Measurements from ENCODE around the gene CLEC2L.

The CLEC2L gene

DNA sequence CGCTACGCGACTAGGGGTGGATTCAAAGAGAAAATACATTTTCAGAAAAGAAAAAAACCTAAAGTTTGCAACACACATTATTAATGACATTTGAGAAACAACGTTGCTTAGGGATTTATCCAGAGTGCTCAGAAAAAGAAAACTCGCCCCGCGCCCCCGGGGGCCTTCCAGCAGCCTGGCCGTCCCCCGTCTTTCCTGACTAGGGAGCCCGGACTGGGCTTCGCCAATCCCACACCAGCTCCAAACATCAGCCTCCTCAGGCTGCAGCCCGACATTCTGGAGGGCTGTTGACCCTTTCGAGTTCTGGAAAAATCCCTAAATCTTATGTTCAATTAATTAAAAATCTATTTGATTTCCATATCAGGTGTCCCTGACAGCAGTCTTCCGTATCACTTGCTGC lies 48.6 kb downstream of the CLEC2L start:
- H3K4me1 Mint-ChIP-seq, result peaks cover 7% of the 10 kb centered on the region
- peaks cover 73% of the 10 kb centered on the region for H3K36me3 Mint-ChIP-seq (ENCODE audit: low read depth)
- TF ChIP-seq CTCF (IDR thresholded peaks at IDR 0.05; ENCODE audit: unreplicated experiment in 3 of 3), result no peak
- no peaks in the 10 kb centered on the region for H3K27me3 Mint-ChIP-seq (ENCODE audit: low read depth)
- H3K9me3 Mint-ChIP-seq, result no peaks in the 10 kb centered on the region
- no peak overlapping the region for H3K27ac Mint-ChIP-seq
- H3K4me3 Mint-ChIP-seq, result no peak overlapping the region

DNA sequence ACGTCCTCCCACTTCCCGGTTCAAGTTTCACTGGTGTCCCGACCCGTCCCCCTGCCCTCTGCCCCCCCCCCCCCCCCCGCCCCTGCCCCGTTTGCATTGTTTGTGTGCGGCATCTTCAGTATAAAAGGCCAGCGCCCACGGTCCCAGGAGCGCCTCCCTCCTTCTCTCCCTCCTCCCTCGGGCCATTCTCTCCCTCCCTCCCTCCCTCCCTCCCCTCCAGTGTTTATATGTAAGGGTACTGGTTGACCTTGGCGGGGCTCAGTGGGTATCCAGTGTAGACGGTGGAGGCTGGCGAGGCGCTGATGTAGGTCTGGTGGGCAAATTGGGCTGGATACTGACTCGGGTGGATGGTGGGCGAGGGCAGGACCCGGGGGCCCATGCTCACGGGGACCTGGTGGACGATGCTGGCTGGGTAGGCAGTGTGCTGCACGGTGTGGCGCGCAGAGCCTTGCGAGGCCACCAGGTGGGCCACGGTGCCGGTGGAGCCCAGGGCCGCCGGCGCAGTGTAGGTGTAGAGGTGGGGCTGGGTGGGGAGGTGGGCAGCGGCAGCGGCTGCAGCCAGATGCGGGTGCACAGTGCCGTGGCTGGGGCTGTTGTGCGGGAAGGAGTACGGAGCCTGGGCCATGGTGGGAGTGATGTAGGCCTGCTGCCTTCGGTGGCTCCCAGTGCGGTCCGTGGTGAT lies 49.4 kb downstream of the CLEC2L start:
- Mint-ChIP-seq H3K9me3 (no peaks in the 10 kb centered on the region), H3K27ac (no peak overlapping the region)

GRCh38 chr7:139573871-139574270 lies 50.4 kb downstream of the CLEC2L start:
- Mint-ChIP-seq H3K27ac (no peak overlapping the region), H3K4me1 (peaks cover 7% of the 10 kb centered on the region), H3K36me3 (ENCODE audit: low read depth) (peaks cover 73% of the 10 kb centered on the region), H3K27me3 (ENCODE audit: low read depth) (no peaks in the 10 kb centered on the region), H3K4me3 (no peak overlapping the region), H3K9me3 (no peaks in the 10 kb centered on the region)
- no peak for TF ChIP-seq CTCF (IDR thresholded peaks at IDR 0.05; ENCODE audit: unreplicated experiment in 3 of 3)

More for the DNA sequence above, 49.4 kb downstream of the CLEC2L start:
- Mint-ChIP-seq H3K4me1 (peaks cover 7% of the 10 kb centered on the region), H3K4me3 (no peak overlapping the region), H3K36me3 (ENCODE audit: low read depth) (peaks cover 74% of the 10 kb centered on the region), H3K27me3 (ENCODE audit: low read depth) (no peaks in the 10 kb centered on the region)
- no peak for TF ChIP-seq CTCF (IDR thresholded peaks at IDR 0.05; ENCODE audit: unreplicated experiment in 3 of 3)

DNA sequence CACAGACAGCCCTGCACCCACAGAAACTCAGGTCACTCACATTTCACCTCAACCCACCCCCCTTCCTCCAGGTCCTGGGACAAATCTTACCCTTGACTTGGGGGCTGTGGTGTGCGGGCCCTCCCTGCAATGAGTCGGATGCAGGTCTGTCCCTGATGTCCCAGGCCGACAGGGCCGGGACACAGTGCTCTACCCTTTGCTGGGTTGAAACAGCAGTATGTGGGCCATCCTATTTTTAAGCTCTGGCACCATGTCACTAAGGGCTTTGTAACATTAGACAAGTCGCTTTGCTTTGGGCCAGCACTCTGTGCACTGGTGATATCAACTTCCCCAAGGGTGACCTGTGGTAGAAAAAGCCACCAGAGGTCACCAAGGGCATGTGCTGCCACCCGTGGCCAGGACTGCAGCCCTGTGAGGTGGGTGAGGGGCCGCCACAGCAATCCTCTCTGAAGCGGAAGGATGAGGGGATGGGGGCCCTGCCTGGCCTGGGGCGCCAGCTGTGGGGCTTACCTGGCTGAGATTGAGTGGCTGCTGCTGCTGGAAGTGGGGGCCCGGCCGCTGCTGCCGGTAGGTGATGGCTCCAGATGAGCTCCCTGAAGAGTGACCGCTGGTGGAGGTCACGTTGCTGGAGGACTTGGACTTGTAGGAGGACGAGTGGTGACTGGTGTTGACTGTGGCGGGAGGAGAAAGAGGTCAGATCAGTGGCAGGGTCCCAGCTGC lies 51.3 kb downstream of the CLEC2L start:
- Mint-ChIP-seq H3K4me3 (no peak overlapping the region), H3K27me3 (ENCODE audit: low read depth) (no peaks in the 10 kb centered on the region), H3K27ac (peak overlapping the region in 1 of 3 experiments; percentile 38), H3K36me3 (ENCODE audit: low read depth) (peaks cover 75% of the 10 kb centered on the region), H3K9me3 (no peaks in the 10 kb centered on the region), H3K4me1 (peaks cover 7% of the 10 kb centered on the region)
- no peak for TF ChIP-seq CTCF (IDR thresholded peaks at IDR 0.05; ENCODE audit: unreplicated experiment in 3 of 3)

GRCh38 chr7:139575338-139575680 lies 51.8 kb downstream of the CLEC2L start:
- peaks cover 80% of the 10 kb centered on the region for H3K36me3 Mint-ChIP-seq (ENCODE audit: low read depth)
- peaks cover 6% of the 10 kb centered on the region for H3K4me1 Mint-ChIP-seq
- no peaks in the 10 kb centered on the region for H3K27me3 Mint-ChIP-seq (ENCODE audit: low read depth)
- no peak overlapping the region for H3K4me3 Mint-ChIP-seq
- no peaks in the 10 kb centered on the region for H3K9me3 Mint-ChIP-seq
- H3K27ac Mint-ChIP-seq, result peak overlapping the region in 1 of 3 experiments; percentile 38
- no peak for TF ChIP-seq CTCF (IDR thresholded peaks at IDR 0.05; ENCODE audit: unreplicated experiment in 3 of 3)
